Stimulated activated CD8-positive, alpha-beta memory T cell treated with anti-CD3 and anti-CD28 coated beads, Interleukin-7, amount 100 ng/mL, for 4 hours (primary cell): ENCODE measurements around the gene WIF1.

Experiments
- DNase-seq, 2 donors: peaks; one replicate each; pipeline ENCODE4 v3.0.0-alpha.2; 2020; ENCODE audit warnings: low read depth in 2 of 2

Gene WIF1, protein sequence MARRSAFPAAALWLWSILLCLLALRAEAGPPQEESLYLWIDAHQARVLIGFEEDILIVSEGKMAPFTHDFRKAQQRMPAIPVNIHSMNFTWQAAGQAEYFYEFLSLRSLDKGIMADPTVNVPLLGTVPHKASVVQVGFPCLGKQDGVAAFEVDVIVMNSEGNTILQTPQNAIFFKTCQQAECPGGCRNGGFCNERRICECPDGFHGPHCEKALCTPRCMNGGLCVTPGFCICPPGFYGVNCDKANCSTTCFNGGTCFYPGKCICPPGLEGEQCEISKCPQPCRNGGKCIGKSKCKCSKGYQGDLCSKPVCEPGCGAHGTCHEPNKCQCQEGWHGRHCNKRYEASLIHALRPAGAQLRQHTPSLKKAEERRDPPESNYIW

GRCh38 chr12:65121049-65121955, at the start of gene WIF1:
WIF1 (minus strand) TSS chr12:65121305; CDS start chr12:65121191, 114 bp downstream.
- DNase-seq: peak in 1 of 2 donors; percentile 24

DNA sequence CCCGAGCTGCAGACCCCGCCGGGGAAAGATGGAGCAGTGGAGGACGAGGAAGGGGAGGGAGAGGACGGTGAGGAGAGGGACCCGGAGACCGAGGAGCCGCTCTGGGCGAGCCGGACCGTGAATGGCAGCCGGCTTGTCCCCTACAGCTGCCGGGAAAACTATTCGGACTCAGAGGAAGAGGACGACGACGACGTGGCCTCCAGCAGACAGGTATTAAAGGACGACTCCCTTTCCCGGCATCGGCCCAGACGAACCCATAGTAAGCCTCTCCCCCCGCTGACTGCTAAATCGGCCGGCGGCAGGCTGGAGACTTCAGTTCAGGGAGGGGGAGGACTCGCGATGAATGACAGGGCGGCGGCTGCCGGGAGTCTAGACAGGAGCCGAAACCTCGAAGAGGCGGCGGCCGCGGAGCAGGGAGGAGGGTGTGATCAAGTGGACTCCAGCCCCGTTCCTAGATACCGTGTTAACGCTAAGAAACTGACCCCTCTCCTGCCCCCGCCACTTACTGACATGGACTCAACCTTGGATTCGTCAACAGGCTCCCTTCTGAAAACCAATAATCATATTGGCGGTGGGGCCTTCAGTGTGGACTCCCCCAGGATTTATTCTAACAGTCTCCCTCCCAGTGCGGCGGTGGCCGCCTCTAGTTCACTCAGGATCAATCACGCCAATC, 49.2 kb upstream of the WIF1 start:
- peak; percentile 25 to 57 for DNase-seq

GRCh38 chr12:65169320-65170208, 48.5 kb upstream of the WIF1 start, which contains the start of gene LEMD3:
LEMD3 (plus strand) TSS chr12:65169583; CDS start chr12:65169597, 14 bp downstream.
- peak; percentile 89 to 92 for DNase-seq

- DNase-seq: no peak
These were observed 47.7 kb upstream of the WIF1 start for GRCh38 chr12:65168681-65169319.

GRCh38 chr12:65164774-65165173, 43.7 kb upstream of the WIF1 start:
- no peak for DNase-seq

DNA sequence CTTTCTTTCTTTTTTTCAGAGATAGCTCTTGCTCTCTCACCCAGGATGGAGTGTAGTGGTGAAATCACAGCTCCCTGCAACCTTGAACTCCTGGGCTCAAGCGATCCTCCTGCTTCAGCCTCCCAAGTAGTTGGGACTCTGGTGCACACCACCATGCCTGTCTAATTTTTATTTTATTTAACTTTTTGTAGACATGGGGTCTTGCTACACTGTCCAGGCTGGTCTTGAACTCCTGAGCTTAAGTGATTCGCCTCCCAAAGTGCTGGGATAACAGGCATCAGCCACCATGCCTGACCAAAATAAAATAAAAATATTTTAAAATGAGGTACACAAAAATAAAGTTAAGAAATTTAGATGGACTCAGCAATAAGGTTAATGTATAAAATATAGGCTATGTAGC, 43.1 kb upstream of the WIF1 start:
- DNase-seq: no peak

- DNase-seq: no peak
These were observed 41.5 kb upstream of the WIF1 start for GRCh38 chr12:65162609-65163008.

DNA sequence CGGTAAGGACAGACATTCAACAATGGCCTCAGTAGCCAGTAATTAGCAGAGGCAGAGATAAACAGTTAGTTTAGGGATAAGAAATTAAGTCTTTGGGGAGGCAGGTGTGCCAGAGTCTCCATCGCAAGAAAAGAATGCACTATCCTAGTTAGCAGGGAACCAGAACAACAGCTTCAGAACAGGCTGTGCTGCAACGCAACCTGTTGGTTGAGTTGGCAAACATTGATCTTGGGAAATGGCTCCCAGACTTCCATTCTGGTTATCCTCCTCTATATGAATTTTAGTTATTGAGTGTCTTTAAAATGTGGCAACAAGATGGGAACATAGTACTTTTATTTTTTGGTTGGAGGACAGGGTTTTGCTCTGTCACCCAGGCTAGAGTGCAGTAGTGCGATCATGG, 36.0 kb upstream of the WIF1 start:
- no peak for DNase-seq

DNA sequence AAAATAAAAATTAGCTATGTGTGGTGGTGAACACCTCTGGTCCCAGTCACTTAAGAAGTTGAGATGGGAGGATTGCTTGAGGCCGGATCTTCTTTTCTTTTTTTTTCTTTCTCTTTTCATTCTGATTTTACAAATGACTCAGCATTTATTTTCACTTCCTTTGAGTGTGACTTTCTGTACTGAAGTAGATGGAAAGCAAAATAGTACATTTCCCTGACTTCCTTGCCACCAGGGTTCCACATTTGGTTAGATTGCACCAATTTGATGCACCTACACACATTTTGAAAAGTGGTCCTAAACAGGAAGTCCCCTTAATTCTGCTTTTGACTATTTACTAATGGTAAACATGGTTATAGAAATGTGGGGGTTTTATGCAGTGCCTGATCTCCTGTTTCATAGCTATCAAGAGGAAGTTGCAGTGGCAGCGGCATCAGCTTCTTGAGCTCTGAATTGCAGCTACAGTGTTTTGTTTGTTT, 35.3 kb upstream of the WIF1 start:
- no peak for DNase-seq

- no peak for DNase-seq
These were observed 34.7 kb upstream of the WIF1 start for GRCh38 chr12:65155784-65156183.

GRCh38 chr12:65152596-65152995, 31.5 kb upstream of the WIF1 start:
- no peak for DNase-seq

- no peak for DNase-seq
These were observed 30.9 kb upstream of the WIF1 start for GRCh38 chr12:65152012-65152411.

GRCh38 chr12:65147312-65147905, 26.3 kb upstream of the WIF1 start:
- DNase-seq: no peak

- no peak for DNase-seq
These were observed 19.6 kb upstream of the WIF1 start for GRCh38 chr12:65140738-65141137.

- no peak for DNase-seq
These were observed 18.3 kb upstream of the WIF1 start for GRCh38 chr12:65139389-65139788.

- no peak for DNase-seq
These were observed 12.8 kb upstream of the WIF1 start for GRCh38 chr12:65133879-65134278.

- no peak for DNase-seq
These were observed 5.4 kb upstream of the WIF1 start for GRCh38 chr12:65126482-65126881.

DNA sequence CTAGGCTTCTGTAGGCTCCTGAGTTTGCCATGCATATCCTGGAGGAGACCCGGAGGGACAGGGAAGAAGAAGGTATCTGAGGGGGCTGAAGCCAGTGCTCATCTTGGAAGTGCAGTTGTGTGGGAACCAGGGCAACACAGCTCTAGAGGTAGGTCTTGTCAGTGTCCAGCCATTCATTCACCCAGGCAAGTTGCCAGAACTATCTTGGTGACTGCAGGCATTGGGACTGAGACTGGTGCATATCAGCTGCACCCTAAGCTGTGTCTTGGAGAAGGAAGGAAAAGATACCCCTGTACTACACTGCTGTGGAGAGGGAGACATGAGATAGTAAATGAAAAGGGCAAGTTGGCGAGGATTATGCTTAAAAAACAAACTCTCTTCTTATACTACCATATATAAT, 4.9 kb upstream of the WIF1 start:
- DNase-seq: no peak

- no peak for DNase-seq
These were observed 4.1 kb upstream of the WIF1 start for GRCh38 chr12:65125247-65125646.

DNA sequence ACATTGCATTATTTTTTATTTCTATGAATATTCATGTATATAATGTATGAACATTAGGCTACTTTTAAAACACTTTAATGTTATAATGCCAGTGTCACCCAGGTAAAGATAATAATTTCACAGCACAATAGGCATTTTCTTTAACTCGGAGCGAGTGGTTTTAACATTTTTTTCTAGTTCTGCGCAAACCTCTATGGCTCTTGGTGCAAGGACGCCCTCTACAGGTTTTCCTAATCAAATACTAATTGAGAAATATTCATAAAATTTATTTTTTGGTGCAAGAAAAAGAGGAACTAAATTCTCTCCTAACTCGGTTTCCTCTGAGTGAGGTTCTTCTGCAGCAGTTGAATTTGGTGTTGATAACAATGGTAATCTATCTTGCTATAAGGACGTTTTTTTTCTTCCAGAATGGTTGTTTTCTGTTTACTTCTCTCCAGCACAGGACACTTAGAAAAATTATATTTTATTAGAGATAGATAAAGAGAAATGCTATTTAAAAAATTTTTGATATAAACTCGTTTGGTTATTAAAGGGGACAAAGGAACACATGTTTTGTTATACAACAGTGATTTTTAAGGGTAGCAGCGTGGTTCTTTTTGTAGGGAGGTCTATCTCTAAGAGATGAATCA, 2.4 kb upstream of the WIF1 start:
- no peak for DNase-seq
